Skin epidermis (tissue), 12 donors: Measurements from ENCODE around the gene MED25.

Source experiments
- H3K27ac ChIP-seq, 21 experiments: fragments of 200-600 bp; sonication (generic) in 11 of 21; one replicate each; pipeline ENCODE4 v1.5.0; 2020; ENCODE audit warnings: mild to moderate bottlenecking in 3 of 21, inconsistent platforms in 2 of 21, moderate library complexity in 2 of 21
- H3K4me3 ChIP-seq, 7 experiments: fragments of 200-600 bp; sonication (generic) in 2 of 7; one replicate each; pipeline ENCODE4 v1.5.0; 2020; ENCODE audit warnings: inconsistent platforms in 2 of 7, mild to moderate bottlenecking in 2 of 7, moderate library complexity in 1 of 7

MED25 gene

GRCh38 chr19:49853852-49854377, 35.8 kb downstream of the MED25 start:
- peak overlapping the region in 1 of 21 experiments; percentile 6 for H3K27ac ChIP-seq
- H3K4me3 ChIP-seq: no peak overlapping the region

GRCh38 chr19:49854378-49855263, 36.5 kb downstream of the MED25 start:
- Histone ChIP-seq H3K27ac (peak overlapping the region in 1 of 21 experiments; percentile 49), H3K4me3 (no peak overlapping the region)

DNA sequence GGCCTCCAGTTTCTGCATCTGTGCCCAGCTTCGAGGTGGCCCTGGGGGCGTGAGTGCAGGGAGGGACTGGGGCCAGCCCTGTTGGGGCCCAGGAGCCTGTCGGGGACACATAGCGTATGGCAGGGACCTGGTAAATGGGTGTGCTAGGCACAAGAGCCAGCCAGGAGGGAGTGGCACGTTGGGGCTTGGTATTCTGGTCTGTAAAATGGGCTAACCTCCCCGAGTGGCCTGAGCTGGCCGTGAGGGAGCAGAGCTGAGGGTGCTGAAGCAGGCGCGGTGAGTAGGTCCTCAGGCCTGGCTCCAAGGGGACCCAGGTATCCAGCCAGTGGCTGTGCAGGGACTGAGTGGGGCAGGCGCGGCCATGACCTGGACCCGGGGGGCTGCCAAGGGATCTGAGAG, 37.2 kb downstream of the MED25 start:
- Histone ChIP-seq H3K4me3 (no peak overlapping the region), H3K27ac (peak overlapping the region in 1 of 21 experiments; percentile 49)

DNA sequence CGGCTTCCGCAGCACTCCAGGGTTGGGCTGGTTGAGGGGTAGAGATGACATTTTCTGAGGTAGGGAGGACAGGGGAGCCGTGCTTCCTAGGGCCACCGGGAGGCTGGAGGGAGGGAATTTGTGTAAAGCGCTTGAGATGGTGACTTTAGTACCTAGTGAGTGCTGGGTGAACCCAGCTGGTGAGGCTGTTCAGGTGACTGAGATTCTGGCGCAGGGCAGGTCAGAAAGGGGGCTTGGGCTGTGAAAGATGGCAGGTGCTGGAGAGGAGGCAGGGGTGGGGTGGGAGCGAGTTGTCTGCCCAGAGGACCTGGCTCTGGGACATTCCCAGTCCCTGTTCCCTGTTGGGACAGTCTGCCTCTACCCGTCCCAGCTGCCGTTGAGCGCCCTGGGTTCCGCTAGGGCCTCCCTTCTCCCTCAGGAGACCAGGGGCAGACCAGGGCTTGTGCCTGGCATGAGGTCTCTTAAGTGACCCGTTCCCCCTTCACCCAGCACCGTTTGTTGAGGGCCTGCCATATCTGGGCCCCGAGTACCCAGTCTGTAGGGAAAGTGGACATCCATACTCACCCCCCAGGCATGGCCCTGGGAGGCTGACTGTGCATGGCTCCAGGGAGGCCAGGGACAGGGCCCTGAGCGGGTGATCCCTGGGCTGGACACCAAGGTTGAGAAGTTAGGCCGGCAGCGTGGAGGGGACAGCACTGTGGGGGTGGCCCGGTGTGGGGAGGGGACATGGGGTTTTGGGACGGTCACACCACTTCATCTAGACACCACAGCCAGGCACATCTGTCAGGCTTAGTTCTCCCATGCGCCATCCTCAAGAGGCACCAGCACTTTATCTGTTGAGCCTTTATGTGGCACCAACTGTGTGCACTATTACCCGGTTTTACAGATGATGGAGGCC, 37.8 kb downstream of the MED25 start:
- Histone ChIP-seq H3K27ac (no peak overlapping the region), H3K4me3 (no peak overlapping the region)

DNA sequence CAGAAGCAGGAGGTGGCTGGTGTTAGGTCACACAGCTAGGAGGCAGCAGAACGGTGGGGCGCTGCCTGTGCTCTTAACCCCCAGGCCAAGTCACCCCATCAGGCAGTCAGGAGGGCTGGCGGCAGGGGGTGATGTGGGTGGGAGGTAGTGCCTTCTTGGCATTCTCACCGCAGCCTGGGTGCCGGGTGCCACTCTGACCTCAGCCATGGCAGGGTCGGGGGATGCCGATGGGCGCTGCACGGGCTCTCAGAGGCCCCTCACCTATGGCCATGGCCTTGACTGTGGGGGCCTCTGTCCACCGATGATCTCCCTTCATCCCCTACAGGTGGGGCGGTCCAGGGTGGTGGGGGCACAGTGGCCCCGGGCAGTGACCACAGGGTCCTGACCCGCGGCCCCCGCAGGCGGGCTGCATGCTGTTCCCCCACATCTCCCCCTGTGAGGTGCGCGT, 38.5 kb downstream of the MED25 start:
- no peak overlapping the region for H3K27ac ChIP-seq
- H3K4me3 ChIP-seq: no peak overlapping the region

DNA sequence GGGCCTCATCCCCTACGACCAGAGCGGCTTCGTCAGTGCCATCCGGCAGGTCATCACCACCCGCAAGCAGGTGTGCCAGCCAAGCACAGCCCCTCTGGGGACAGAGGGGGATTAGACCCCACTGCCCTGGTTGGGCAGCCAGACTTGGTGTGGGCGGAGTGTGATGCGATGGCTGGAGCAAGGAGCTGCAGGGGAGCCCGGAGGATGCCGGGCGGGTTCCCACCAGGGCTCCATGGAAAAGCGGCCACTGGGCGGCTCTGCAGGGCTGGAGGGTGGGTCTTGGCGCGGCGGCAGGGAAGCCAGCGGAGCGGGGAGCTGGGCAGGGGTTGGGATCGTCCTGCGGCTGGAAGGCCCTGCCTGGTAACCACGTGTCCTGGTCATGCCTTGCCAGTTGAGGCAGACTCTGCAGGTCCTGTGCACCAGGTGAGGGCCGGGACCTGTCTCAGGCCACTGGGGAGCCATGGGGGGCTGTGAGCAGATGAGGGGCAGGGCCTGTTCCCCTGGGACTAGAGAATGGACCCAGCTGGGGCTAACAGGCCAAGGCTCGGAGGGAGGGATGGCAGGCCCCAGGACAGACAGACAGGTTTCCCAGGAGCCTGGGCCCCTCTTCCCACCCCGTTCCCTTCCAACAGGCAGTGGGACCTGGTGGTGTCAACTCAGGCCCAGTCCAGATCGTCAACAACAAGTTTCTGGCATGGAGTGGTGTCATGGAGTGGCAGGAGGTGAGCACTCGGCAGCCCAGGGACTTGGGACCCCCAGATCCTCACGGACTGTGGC, 39.2 kb downstream of the MED25 start:
- no peak overlapping the region for H3K4me3 ChIP-seq
- H3K27ac ChIP-seq: no peak overlapping the region

DNA sequence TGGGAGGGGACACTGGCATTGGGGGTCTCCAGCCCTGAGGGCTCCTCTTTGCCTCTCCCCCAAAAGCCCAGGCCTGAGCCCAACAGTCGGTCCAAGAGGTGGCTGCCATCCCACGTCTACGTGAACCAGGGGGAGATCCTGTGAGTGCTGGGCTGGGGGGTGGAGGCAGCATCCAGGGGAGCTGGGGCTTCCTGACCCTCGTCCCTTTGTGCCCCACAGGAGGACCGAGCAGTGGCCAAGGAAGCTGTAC, 39.7 kb downstream of the MED25 start:
- no peak overlapping the region for H3K27ac ChIP-seq

GRCh38 chr19:49858088-49858985, 40.2 kb downstream of the MED25 start:
- Histone ChIP-seq H3K4me3 (no peak overlapping the region), H3K27ac (no peak overlapping the region)

More for the DNA sequence above, 39.7 kb downstream of the MED25 start:
- no peak overlapping the region for H3K4me3 ChIP-seq

GRCh38 chr19:49859682-49860335, 41.7 kb downstream of the MED25 start:
- Histone ChIP-seq H3K27ac (peak overlapping the region in 1 of 21 experiments; percentile 32), H3K4me3 (no peak overlapping the region)

DNA sequence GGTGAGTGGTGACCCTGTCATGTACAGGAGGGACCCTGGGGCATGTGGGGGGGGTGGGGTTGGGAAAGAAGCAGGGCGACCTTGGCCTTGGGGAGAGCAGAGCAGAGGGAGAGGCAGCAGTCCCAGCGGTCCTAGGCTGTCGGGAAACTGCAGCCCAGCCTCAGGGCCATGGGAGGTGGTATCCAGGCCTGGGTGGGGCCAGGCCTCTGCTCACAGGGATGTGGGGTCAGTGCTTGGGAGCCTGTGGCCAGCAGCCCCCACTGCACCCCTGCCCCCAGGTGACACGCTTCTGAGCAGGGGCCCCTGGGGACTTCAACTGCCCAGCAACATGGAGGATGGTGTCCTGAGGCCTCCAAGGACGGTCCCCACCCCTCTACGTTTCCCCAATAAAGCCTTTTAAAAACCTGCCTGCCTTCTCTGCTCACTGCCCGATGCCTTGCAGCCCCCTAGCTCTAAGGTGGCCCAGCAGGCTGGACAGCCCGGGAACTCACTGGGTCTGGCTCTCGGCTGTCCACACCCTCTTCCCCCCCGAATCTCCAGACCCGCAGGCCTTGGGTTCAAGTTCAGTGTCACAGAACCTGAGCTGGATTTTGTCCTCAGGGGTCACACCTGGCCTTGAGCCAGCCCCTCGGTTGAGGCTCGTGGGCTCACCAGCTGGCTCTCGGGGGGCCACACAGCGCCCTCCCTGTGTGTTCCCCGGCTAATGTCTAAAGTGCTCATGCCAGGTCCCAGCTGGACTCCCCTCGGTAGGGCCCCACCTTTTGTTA, 42.4 kb downstream of the MED25 start:
- Histone ChIP-seq H3K27ac (peak overlapping the region in 7 of 21 experiments; percentile 6 to 32 (median 20)), H3K4me3 (no peak overlapping the region)

- H3K27ac ChIP-seq: peak overlapping the region in 6 of 21 experiments; percentile 6 to 31 (median 17)
Observed at GRCh38 chr19:49861107-49861506, 43.0 kb downstream of the MED25 start.

GRCh38 chr19:49861541-49862378, 43.7 kb downstream of the MED25 start:
- Histone ChIP-seq H3K27ac (peak overlapping the region in 3 of 21 experiments; percentile 6 to 31 (median 14)), H3K4me3 (no peak overlapping the region)

More at GRCh38 chr19:49861107-49861506, 43.0 kb downstream of the MED25 start:
- H3K4me3 ChIP-seq: no peak overlapping the region

DNA sequence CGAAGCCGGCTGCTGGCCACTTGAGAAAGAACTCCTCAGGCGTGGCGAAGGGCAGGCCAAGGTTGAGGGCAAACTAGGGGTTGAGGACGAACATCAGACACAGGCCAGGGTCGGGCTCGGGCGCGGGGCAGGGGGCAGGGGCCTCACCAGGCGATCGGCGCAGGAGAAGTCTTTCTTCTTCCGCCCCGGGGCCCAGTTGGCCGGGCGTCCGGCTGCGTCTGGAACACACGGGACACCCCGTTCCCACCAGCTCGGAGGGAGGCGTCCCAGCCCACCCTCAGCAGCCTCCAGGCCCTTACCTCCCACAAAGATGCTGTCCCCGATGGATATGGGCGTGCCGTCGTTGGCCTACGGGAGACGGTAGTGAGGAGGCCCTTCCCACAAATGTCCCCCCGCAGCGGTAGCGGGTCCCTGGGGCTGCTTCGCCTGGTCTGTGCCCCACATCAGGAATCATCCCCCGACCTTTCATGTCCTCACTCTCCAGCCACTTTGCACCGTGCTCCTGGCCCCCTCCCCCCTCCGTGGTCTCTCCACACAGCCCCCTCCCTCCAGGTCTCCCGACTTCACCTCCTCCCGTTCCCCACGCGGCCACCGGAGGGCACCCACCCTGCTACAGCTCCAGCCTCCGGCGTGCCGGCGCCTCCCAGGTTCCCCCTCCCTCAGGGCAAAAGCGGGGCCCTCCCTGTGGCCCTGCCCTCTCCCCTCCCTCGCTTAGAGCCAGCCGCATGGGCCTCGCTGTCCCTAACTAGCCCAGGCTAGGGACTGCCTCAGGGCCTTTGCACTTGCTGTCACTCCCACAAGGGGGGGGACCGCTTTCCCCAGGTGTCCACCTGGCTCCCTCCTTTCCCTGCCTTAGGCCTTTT, 44.5 kb downstream of the MED25 start:
- no peak overlapping the region for H3K27ac ChIP-seq
- H3K4me3 ChIP-seq: no peak overlapping the region

GRCh38 chr19:49863254-49863934, 45.3 kb downstream of the MED25 start:
- H3K4me3 ChIP-seq: no peak overlapping the region
- H3K27ac ChIP-seq: no peak overlapping the region

GRCh38 chr19:49863935-49864320, 45.8 kb downstream of the MED25 start:
- H3K4me3 ChIP-seq: no peak overlapping the region
- no peak overlapping the region for H3K27ac ChIP-seq
